AG04450 (cell line): ENCODE measurements around the gene IL36A. TPM values are rescaled to one million over a fixed set of nuclear protein-coding genes. Genes with fewer than 3 reads are reported as not detected.

Source experiments
- CTCF ChIA-PET: fragments of 300-600, 350-600 bp; formaldehyde crosslinking; extraction: SDS; loops from one replicate; lab custom pipeline; 2022; ENCODE audit warnings: antibody characterized with exemption, inconsistent platforms; lab: Charles Lee
- POLR2A ChIA-PET: fragments of 350-600 bp; formaldehyde crosslinking; extraction: SDS; loops from one replicate; lab custom pipeline; 2021; ENCODE audit warnings: antibody characterized with exemption, inconsistent platforms; lab: Yijun Ruan, JAX
- DNase-seq: peaks from one replicate; pipeline ENCODE4 v3.0.0-alpha.2; 2011; ENCODE audit warnings: low read depth, low spot score
- H3K27ac ChIP-seq: one replicate; pipeline ENCODE4 v1.5.1; 2012; ENCODE audit warnings: low read depth, low read length, control low read depth
- H3K27me3 ChIP-seq: one replicate; pipeline ENCODE4 v1.6.0; 2012; ENCODE audit warnings: low read length; ENCODE audit not compliant: control insufficient read depth, insufficient read depth
- H3K4me3 ChIP-seq: 2 replicates; pipeline ENCODE4 v1.5.1; 2011; ENCODE audit warnings: mild to moderate bottlenecking, low read depth, low read length, control low read depth
- H3K9me3 ChIP-seq: 2 replicates; pipeline ENCODE4 v1.5.1; 2012; ENCODE audit warnings: low read length; ENCODE audit not compliant: control insufficient read depth, insufficient read depth
- polyA plus RNA-seq: library from polyadenylated mRNA; depleted of rRNA; stranded (reverse); fragments of >200 nt; gene quantifications from 2 replicates; pipeline ENCODE4 v1.2.3, GENCODE V29; 2011
- TF ChIP-seq, protein P1 (sequence below): IDR thresholded peaks from 2 replicates; pipeline ENCODE4 v1.5.1; 2011; ENCODE audit warnings: low read depth, low read length, control low read depth, inconsistent platforms

Gene IL36A
- polyA plus RNA-seq, 1 experiment: not detected

DNA sequence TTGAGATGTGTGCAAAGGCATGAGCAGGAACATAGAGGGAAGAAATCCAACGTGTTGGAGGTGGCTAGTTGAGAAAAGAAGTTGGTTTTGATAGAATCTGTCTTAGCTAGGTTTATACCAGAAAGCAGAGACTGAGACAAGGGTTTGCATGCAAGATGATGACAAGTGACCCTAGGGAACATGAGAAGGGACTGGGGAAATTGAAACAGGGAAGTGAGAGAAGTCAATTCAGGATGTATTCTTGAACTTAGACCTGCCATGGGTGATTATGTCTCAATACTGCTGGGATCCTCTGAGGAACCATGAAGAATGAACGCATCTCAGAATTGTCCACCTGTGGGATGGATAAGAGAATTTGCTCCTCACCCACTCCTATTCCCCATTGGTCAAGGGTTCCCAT lies 20.5 kb downstream of the IL36A start:
- TF ChIP-seq, protein P1, sequence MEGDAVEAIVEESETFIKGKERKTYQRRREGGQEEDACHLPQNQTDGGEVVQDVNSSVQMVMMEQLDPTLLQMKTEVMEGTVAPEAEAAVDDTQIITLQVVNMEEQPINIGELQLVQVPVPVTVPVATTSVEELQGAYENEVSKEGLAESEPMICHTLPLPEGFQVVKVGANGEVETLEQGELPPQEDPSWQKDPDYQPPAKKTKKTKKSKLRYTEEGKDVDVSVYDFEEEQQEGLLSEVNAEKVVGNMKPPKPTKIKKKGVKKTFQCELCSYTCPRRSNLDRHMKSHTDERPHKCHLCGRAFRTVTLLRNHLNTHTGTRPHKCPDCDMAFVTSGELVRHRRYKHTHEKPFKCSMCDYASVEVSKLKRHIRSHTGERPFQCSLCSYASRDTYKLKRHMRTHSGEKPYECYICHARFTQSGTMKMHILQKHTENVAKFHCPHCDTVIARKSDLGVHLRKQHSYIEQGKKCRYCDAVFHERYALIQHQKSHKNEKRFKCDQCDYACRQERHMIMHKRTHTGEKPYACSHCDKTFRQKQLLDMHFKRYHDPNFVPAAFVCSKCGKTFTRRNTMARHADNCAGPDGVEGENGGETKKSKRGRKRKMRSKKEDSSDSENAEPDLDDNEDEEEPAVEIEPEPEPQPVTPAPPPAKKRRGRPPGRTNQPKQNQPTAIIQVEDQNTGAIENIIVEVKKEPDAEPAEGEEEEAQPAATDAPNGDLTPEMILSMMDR: no peak
- ChIA-PET POLR2A (no interaction called here), CTCF (no interaction called here)
- Histone ChIP-seq H3K4me3 (no peak overlapping the region), H3K27ac (no peak overlapping the region), H3K27me3 (peaks cover 15% of the 10 kb centered on the region), H3K9me3 (no peaks in the 10 kb centered on the region)
- DNase-seq: no peak

DNA sequence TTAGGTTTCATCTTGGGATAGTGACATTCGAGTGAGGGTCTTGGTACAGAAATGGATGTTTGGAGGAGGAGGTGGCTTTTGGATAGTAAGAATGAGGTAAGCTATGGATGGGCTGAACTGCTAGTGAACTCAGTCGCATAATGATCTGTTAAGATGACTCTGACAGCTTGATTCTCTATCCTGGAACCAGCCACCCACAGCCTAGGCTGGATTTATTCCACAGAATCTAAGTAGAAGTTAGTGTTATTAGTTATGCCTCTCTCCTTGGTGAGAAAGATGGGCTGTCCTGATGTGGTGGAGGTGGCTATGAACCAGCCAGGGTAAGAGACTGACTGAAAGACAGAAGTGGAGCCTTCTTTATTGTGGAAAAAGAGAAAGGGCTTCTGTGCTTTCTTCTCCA lies 22.4 kb downstream of the IL36A start:
- ChIA-PET CTCF (no interaction called here), POLR2A (no interaction called here)
- peaks cover 21% of the 10 kb centered on the region for H3K27me3 ChIP-seq
- no peaks in the 10 kb centered on the region for H3K9me3 ChIP-seq
- H3K27ac ChIP-seq: no peak overlapping the region
- H3K4me3 ChIP-seq: no peak overlapping the region
- TF ChIP-seq, protein P1: no peak
- no peak for DNase-seq

DNA sequence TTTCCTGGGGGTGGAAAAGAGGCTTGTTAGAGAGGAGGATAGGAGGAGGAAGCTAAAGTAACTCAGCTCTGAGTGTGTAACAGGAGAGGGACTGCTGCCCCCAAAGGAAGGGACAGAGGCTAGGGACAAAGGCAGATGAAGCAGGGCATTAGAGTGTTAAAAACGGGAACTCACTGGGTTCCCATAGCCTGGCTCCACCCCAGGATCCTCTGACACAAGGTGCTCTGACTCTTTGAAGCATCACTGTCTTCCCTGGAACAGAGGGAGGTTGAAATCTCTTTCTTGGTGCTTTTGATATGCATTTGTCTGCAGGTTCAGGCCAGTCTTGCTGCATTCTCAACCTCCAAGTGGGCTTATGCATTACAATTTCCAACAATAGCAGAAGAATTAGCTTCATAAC lies 22.9 kb downstream of the IL36A start:
- Histone ChIP-seq H3K4me3 (no peak overlapping the region), H3K9me3 (no peaks in the 10 kb centered on the region), H3K27me3 (peaks cover 22% of the 10 kb centered on the region), H3K27ac (no peak overlapping the region)
- CTCF ChIA-PET: no interaction called here
- POLR2A ChIA-PET: no interaction called here
- no peak for DNase-seq
- TF ChIP-seq, protein P1: no peak

DNA sequence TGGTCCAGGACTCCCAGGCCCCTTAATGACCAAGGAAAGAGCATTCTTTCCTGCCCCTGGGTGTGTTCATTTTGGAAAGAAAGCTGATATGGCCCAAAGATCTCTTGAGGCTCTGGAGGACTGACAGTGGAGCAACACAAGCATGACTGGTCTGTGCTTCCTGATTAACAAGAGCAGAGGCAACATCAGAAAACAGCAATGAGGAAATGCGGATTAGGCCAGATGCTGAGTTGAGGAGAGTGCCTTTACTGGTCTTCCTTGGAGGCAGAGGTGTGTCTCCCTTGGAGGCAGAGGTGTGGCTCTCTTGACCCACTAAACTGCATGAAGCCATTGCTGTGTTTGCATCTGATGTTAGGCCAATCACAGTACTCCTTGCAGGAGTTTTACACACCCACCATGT lies 27.5 kb downstream of the IL36A start:
- H3K9me3 ChIP-seq: no peaks in the 10 kb centered on the region
- no peak overlapping the region for H3K27ac ChIP-seq
- CTCF ChIA-PET: no interaction called here
- no peak for DNase-seq
- TF ChIP-seq, protein P1: no peak
- H3K4me3 ChIP-seq: no peak overlapping the region
- peaks cover 14% of the 10 kb centered on the region for H3K27me3 ChIP-seq
- POLR2A ChIA-PET: no interaction called here

DNA sequence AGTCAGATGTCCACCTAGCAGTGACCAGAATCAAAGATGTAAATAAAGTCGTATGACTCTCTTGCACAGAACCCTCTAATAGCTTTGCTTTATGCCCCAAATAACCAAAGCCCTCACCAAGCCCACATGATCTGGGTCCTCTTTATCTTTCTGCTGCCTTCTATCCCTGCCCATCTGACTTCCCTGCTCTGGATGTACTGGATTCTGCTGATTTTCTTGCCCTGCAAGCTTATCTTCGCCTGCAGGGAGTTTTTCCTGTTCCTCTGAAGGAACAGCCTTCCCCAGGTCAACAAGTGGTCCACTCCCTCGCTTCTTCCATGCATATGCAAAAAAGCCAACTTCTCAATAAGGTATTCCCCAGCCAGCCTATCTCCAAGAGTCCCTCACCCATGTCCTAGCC lies 28.8 kb downstream of the IL36A start:
- Histone ChIP-seq H3K4me3 (no peak overlapping the region), H3K27ac (no peak overlapping the region), H3K9me3 (no peaks in the 10 kb centered on the region), H3K27me3 (peaks cover 18% of the 10 kb centered on the region)
- no peak for DNase-seq
- ChIA-PET POLR2A (no interaction called here), CTCF (no interaction called here)
- TF ChIP-seq, protein P1: no peak
